HCT116 (cell line): ENCODE results near the gene MAPKAP1.

Source experiments
- CBX3 ChIP-seq: IDR thresholded peaks from 2 replicates; pipeline ENCODE4 v1.6.1; 2012; ENCODE audit warnings: low read depth
- CEBPB ChIP-seq: IDR thresholded peaks from 2 replicates; pipeline ENCODE4 v1.6.1; 2012; ENCODE audit warnings: low read depth
- CTCF ChIP-seq, 3 experiments: fragments of 200-600 bp in 1 of 3; sonication (generic) in 1 of 3; IDR thresholded peaks in 2 of 3; conservative IDR thresholded peaks in 1 of 3; 2 replicates each; pipeline ENCODE4 v1.5.1; 2012 to 2017; ENCODE audit warnings: low read depth in 2 of 3, low read length in 2 of 3, antibody characterized with exemption in 1 of 3, borderline replicate concordance in 1 of 3, control low read depth in 1 of 3, mild to moderate bottlenecking in 1 of 3, mixed read lengths in 1 of 3, mixed run types in 1 of 3, moderate library complexity in 1 of 3; ENCODE audit not compliant: insufficient read depth in 1 of 3
- EGR1 ChIP-seq: IDR thresholded peaks from 2 replicates; pipeline ENCODE4 v1.6.1; 2012; ENCODE audit warnings: low read depth
- ELF1 ChIP-seq: IDR thresholded peaks from 2 replicates; pipeline ENCODE4 v1.6.1; 2012; ENCODE audit warnings: low read depth, borderline replicate concordance
- EZH2 ChIP-seq: fragments of 200-600 bp; sonication (generic); IDR thresholded peaks from 2 replicates; pipeline ENCODE4 v1.6.1; 2017; ENCODE audit warnings: antibody characterized with exemption, mixed run types
- EZH2phosphoT487 ChIP-seq: fragments of 200-600 bp; IDR thresholded peaks from 2 replicates; pipeline ENCODE4 v1.6.1; 2018; ENCODE audit warnings: antibody characterized with exemption, borderline replicate concordance
- FOSL1 ChIP-seq: IDR thresholded peaks from 2 replicates; pipeline ENCODE4 v1.6.1; 2012; ENCODE audit warnings: low read depth
- POLR2A ChIP-seq: IDR thresholded peaks from 2 replicates; pipeline ENCODE4 v1.7.0; 2011; ENCODE audit warnings: borderline replicate concordance; ENCODE audit not compliant: insufficient read depth, insufficient read length; ENCODE audit errors: extremely low read depth
- POLR2AphosphoS5 ChIP-seq: IDR thresholded peaks from 2 replicates; pipeline ENCODE4 v1.6.1; 2011; ENCODE audit warnings: mild to moderate bottlenecking, low read depth, low read length, moderate library complexity
- REST ChIP-seq: IDR thresholded peaks from 2 replicates; pipeline ENCODE4 v1.6.1; 2012; ENCODE audit warnings: low read depth
- ZNF274 ChIP-seq: fragments of 200-500 bp; sonication (Bioruptor generic); IDR thresholded peaks from 2 replicates; pipeline ENCODE4 v1.6.1; 2014; ENCODE audit warnings: mild to moderate bottlenecking, low read depth, low read length, inconsistent platforms
- TF ChIP-seq, protein P1 (sequence below): IDR thresholded peaks from 2 replicates; pipeline ENCODE4 v1.6.1; 2012

DNA sequence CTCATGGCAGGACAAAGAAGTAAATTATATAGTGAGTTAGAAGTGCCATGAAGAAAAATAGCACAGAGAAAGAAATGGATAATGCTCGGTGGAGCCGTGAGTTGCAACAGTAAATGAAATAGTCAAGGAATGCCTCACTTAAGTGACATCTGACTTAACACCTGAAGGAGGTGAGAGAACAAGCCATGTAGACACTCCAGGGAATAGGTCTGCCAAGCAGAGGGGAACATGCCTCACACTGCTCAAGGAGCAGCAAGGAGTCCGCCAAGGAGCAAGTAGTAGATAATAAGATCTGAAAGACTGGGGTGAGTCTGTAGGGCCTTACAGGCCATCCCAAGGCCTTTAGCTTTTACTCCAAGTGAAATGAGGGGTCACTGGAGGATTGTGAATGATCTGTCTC, 21.8 kb downstream of the MAPKAP1 start:
- TF ChIP-seq CTCF (IDR thresholded peaks at IDR 0.05 in 2 of 3, conservative IDR thresholded peaks at IDR 0.05 in 1 of 3; ENCODE audit: borderline replicate concordance in 1 of 3, insufficient read depth in 1 of 3, low read depth in 2 of 3, low read length in 2 of 3) (no peak), ELF1 (no peak), CEBPB (no peak), ZNF274 (no peak), REST (no peak), POLR2A (no peak), EZH2 (no peak), FOSL1 (no peak), POLR2AphosphoS5 (no peak), EZH2phosphoT487 (no peak), EGR1 (no peak), CBX3 (no peak)
- TF ChIP-seq, protein P1, sequence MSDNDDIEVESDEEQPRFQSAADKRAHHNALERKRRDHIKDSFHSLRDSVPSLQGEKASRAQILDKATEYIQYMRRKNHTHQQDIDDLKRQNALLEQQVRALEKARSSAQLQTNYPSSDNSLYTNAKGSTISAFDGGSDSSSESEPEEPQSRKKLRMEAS, result no peak
